Inflammatory macrophage (primary cell): ENCODE data around the gene ST6GALNAC5.
"Not testable (repeated sequence)": the region's sequence is repeated elsewhere in the genome, so short reads cannot be mapped to it uniquely, and the experiment has no call there.

Experiments
- DNase-seq, 2 donors: peaks; one replicate each; pipeline ENCODE4 v3.0.0-alpha.2; 2020 to 2022

ST6GALNAC5 gene

DNA sequence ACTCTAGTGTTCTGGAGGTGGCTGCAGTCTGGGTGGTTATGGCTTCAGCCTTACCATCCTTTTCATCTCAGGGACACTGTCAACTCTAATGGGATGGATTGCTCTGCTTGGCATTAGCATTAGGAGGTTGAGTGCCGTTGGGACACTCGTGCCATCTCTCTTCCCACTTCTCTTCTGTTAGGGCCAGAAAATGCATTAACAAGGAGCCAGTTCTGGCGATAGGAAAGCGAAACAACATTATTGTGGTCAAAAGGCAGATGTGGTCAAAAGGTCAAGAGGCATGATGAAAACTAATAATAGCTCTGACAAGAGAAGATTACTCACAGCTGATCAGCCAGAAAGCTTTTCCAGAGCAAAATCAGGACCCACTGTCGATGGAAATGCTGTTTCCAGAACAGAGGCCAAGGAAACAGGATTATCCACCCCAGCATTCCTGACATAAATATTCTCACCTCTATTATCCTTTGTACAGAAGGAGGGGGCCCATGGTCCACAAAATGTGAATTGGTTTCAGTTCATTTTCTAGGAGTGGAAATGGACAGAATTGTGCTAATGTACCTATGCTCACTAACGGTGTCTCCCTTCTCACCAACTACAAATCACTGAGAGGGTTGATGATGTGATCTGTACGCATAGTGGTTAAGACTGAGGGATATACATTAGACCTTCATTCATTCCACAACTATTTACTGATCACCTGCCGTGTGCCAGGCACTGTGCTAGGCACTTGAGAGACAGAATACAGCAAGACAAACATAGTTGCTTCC lies 72.0 kb downstream of the ST6GALNAC5 start:
- peak; percentile 25 to 38 for DNase-seq

DNA sequence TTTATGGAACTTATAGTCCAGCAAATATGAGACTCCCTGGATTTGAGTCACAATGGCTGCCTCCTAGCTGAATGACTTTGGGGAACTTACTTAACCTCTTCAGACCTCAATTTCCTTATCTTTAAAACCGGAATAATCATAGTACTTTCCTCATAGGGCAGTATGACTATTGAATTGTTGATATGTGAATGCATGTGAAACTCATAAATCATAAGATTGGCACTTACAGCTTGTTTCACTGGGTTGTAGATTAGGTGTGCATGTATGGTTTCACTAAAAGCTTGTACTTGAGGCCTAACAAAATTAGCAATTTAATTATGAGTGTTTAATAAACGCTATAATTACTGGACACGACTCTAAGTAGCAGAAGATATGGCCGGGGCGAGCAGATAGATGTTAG lies 72.5 kb downstream of the ST6GALNAC5 start:
- DNase-seq = peak; percentile 6 to 35

DNA sequence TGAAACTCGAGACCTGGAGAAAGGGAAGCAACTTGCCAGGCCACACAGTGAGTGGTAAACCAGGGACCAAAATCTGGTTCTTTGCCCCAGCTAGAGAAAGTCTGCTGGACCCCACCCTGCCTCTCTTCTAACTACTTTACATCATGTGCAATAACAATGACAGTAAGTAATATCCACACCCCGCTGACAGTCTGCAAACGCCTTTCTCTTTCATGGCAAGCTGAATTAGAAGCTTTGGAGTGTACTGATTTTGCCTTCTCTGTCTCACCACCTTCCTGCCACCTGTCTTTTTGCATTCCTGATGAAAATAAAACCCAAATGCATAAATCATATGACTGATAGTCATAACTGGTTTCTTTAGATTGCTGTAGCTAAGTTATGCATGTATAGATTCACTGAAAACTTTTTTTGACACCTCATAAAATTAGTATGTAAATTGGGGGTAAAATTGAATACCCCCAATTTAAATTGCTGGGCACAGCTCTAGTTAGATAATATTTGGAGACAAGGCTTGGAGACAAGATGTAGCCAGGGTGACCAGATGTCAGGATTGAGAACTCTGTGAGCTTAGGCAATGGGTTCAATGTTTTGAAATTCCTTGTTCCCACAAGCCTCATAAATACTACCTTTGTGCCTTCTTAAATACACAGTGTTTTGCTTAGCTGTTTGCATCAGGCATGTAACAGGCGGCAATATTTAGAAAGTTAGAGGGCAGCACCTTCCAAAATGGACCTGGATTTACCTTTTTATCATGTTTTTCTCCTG lies 73.5 kb downstream of the ST6GALNAC5 start:
- no peak for DNase-seq

DNA sequence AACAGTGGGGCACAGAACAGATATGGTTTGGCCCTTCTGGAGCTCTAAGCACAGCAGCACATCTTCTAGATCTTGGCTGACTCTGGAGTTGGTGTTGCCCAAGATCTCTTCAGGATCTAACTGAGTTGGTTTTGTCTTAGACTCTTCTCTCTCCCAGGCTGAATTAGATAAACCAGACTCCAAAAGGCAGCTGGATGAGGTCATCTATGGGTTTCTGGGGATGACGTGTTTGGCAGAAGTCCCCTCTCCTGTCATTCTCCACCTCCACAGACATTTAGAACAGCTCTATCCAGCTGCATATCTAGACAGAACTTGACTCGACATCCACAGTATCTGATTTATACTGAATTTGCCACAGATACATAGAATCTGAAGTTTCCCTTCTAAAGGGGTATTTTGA lies 75.3 kb downstream of the ST6GALNAC5 start:
- no peak for DNase-seq

DNA sequence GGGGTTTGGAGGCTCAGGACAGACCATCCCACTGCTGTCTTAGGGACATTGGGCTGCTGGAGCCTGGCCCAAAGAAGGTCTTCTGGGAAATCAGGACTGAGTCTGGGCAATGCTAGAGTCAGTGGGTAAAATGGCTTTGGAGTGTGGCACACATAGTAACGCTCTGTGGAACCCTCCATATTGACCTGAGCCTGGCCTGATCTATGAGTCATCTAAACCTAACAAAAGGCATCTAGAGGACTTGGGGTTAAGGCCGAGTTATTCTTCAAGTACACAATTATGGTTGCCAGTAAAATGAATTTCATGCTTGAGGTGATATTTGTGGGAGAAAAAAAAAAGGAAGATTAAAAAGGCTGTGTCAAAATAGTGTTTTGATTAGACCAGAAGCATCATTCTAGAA lies 77.7 kb downstream of the ST6GALNAC5 start:
- DNase-seq = no peak

DNA sequence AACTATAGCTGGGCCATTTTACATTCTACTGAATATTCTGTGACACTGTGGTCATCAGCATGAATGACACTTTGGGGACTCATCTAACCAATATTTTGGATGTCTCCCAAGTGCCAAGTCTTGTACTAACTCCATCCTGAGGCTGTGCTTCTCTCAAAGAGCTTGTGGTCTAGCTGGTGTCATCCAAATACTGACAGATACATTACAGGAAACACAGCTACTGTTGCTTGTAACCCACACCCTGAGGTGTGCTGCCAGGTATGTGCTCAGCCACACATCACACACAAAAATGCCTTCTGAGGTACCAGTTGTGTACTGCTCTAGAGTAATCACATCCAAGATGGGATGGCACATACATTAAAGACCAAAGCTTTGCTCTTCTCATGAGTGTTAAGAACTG lies 81.6 kb downstream of the ST6GALNAC5 start:
- no peak for DNase-seq

DNA sequence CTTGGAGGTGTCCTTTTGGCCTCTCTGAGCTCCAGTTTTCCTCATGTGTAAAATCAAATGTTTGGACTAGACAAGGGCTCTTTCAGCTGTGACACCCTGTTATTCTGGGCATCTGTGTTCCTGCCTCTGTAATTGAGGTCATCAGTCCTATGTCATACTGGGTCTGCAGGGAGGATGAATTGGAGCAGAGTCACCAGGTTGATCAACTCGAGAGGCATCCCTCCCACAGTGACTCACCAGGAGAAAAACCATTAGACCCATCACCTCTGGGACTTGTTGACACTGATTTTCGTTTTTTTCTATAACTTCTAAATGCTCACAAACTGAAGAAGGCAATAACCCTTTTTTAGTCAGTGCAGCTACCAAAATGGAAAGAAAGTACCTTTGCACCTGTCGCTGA lies 82.2 kb downstream of the ST6GALNAC5 start:
- no peak for DNase-seq

DNA sequence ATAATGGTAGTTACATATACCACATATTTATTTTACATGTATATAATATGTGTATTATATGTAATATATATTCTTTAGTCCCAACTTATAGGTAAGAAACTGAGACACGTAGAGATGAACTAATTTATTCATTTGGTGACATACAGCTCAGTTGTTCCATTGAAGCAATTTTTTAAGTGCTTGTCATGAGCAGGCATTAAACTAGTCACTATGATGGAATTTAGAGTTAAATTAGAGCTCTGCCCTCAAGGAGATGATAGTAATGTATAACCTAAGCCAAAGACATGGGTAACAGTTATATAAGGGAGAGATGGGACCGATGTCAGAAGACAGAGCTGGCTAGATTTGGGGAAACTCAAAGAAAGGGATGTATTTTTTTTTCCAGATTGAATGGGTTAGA lies 83.0 kb downstream of the ST6GALNAC5 start:
- DNase-seq = no peak

DNA sequence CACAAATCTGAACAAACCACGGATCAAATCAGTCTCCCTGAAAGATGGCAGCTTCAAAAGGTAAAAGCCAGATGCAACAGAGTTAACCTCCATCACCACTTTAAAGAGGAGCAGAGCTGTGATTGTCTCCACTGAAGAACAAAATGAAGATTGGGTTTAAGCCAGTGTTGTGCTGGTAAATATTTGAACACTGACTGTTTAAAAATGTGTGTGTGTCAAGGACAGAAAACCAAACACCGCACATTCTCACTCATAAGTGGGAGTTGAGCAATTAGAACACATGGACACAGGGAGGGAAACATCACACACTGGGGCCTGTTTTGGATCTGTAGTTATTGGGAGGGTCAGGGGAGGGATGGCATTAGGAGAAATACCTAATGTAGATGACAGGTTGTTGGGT lies 83.9 kb downstream of the ST6GALNAC5 start:
- DNase-seq = no peak

DNA sequence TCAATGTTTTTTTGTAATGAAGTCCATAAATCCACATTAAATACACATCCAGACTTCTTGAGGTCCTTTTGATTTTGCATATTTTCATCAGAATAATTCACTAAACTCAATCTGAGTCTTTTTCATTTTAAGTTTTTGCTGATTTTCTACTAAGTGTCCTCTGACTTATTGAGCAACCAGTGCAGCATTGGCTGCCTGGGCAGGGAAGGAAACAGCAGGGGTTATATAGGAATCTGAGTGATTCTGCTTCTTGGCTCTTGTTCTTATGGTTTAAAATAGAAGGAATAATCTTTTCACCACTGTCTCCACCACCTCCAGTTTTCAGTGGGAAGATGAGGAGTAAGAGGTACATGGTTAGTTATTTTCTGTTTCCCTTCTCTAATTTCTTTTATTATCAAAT lies 88.4 kb downstream of the ST6GALNAC5 start:
- DNase-seq = no peak

DNA sequence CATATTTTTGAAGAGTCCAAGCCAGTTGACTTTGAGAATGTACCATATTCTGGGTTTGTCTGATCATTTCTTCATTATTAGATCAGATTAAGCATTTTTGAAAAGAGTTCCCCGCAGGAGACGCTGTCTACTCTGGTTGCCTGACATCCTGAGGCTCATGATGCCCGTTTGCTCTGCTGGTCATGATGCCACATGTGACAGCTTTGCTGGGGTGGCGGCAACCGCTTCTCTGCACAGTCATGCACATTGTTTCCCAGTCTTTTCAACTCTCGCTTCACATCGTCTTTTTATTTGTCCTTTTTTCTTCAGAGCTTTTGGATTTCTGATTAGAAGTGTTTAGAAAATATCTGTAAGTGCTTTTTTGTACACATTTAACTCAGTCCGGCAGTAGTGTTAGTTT lies 90.7 kb downstream of the ST6GALNAC5 start:
- no peak for DNase-seq

DNA sequence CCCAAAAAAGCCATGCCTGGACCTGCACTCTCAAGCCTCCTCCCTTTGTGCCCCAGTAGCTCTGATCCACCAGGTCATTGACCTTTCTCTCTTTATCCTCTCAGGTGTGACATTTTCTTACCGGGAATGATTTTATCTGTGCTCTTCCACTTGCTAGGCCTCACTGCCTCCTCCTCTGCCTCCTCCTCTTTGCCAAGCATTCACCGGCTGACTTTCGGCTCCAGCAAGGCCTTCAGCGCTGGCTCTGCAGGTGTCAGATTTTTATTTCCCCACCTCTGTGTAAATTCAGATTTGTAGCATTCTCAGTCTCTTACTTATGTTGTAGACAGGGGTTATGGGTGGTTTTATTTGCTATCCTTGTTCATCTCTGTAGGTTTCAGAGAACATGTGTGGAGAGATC lies 91.5 kb downstream of the ST6GALNAC5 start:
- no peak for DNase-seq

DNA sequence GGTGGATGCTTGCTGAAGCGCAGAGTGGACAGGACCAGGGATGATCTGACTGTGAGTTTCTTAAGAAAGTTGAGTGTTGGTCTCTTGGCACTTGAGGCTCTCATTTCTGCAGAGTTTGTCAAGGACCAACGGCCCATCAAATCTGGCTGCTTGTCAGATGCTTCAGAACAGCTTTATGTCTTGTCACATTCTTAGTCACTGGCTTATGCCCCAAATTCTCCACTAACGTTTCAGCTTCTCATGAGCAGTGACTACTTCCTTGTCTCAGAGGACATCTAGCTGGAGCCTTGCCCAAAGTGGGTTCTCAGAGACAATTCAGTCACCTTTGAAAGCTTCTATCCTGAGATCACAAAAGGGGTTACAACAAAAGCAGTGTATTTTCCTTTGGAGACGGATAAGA lies 92.3 kb downstream of the ST6GALNAC5 start:
- DNase-seq = no peak

DNA sequence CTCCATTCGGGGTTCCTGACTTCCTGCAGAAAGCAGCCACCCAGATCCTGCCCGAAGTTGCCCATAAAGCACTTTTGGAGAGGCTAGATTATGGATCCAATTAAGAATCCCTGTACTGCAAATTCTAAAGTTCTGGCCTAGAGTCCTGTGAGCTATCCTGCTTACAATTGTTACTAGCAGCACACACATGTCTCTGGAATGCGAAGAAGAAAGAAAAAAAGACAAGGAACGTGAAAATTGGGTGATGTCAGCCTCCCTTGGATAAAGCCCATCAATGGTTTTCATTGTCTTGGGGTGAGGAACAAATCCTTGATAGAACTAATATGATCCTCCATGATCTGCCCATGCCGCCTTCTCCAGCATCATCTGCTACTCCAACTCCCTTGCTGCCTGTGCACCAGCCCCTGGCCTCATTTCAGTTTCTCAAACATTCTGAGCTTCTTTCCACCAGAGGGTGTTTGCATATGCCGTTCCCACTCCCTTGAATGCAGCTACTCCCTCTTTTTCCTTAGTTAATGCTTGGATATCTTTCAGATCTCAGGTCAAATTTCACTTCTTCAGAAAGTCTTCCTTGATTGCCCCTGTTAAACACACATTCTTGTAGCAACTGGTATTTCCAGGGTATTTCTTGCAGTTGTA lies 94.0 kb downstream of the ST6GALNAC5 start:
- DNase-seq = no peak

DNA sequence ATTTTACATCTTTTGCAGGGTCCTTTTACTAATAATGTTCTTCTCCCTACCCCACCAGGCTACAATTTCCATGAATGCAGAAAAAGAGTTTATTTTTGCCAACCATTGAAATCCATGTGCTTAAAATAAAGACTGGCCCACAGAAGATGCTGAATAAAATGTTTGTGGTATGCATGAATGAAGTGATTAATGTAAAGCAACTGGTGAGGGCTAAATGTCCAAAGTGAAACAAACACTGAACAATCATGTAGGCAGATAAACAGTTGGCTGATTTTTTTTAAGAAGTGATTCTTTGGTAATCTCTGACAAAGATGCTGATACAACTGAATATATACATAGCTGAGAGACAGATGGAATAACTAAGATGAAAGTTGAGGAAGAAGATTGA lies 94.5 kb downstream of the ST6GALNAC5 start:
- DNase-seq = no peak

DNA sequence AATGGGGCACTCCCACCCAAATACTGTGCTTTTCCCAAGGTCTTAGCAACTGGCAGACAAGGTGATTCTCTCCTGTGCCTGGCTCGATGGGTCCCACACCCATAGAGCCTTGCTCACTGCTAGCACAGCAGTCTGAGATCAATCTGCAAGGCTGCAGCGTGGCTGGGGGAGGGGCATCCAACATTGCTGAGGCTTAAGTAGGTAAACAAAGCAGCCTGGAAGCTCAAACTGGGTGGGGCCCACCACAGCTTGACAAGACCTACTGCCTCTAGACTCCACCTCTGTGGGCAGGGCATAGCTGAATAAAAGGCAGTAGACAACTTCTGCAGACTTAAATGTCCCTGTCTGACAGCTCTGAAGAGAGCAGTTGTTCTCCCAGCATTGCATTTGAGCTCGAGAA lies 114.0 kb downstream of the ST6GALNAC5 start:
- not testable (repeated sequence) for DNase-seq

DNA sequence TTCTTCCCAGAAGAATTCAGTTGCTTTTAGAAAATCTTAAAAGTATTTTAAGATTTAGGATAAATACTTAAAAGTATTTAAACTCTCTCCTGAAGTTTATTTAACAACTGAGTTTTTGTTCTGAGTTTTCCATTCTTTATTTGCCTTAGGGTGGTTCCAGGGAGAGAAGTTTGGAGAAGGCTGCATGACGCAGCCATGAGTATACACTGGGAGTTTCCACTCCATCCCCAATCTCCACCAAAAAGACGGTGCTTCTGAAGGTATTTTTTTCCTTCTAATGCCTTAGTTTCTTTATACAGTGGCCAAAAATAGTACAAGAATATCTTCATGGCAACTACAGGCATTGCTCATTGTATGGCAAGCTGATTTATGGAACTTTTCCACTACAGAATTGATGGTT lies 122.7 kb downstream of the ST6GALNAC5 start:
- no peak for DNase-seq

DNA sequence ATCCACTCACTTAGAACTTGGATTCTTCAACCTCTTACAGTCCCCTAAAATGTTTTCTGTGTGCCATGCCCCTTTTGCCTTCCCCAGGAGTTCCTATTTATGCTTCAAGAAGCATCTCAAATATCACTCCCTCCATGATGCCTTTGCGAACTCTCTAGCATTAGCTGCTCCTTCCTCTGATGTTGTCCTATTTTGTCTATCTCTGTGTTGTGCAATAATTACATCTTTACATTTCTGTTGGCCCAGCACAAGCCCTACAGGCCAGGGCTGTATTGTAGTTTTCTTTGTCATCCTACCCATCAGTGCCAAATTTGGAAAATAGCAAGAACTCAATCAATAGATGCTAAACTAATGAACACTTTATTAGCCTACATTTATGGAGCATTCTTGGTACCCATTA lies 125.8 kb downstream of the ST6GALNAC5 start:
- DNase-seq = no peak

DNA sequence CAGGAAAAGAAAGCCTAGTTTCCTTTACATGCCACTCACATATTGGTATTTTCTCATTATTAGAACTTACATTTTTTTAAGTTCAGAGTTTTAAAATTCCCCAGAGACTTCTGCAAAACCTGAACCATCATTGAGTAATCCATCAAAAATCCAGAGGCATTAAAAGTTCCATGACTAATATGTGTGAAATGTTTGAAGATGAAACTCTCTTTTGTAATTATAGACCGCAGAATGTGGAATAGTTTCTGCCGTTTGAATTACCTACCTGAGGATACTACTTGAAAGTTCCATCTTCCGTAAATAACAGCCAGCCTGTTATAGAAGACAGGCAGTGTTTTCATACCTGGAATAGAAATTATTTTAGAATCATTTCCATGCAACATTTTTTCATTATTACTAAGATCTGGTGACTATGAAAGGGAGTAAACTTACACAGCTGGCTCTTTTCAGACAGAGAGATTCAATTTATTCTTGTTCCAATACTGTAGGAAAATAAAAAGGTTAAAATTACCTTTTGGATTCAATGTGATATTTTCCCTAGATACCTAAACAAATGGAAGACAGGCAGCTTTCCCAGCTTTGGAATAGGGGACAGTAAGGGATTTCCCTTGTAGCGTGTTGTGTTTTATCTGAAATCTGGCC lies 131.4 kb downstream of the ST6GALNAC5 start:
- no peak for DNase-seq

DNA sequence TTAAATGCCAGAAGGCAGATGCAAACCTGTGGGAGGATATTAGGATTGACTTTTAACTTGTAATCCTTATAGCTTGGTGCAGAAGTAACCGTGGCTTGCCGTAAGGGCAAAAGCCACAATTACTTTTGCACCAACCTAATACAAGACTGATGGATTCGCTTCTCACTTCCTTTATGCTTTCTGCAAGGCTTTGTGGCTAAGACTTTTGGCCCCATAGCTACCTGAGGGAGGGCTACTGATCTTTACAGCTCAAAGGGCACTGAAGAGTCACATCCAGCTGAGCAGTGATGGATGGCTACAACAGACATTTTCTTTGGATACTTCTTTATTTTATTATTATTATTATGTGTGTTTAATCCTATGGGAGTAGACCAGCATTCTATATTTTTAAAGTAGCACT lies 140.4 kb downstream of the ST6GALNAC5 start:
- no peak for DNase-seq

DNA sequence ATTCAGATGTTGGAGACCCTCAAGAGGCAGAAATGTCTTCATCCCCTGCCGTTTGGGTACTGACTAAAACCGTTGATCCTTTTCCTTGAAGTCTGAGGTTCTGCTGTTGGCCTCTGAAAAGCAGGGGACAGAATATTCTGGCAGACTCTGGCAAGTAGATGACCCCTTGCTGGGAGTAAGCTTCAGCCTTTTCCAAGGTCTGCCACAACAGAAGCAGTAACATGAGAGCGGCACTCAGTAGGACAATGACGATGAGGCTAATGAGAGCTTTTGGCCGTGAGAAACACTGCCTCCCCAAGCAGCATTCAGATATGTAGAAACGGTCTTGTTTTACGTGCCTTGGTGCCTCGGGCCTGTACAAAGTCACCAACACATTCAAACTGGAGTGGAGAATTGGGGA lies 143.7 kb downstream of the ST6GALNAC5 start:
- no peak for DNase-seq

DNA sequence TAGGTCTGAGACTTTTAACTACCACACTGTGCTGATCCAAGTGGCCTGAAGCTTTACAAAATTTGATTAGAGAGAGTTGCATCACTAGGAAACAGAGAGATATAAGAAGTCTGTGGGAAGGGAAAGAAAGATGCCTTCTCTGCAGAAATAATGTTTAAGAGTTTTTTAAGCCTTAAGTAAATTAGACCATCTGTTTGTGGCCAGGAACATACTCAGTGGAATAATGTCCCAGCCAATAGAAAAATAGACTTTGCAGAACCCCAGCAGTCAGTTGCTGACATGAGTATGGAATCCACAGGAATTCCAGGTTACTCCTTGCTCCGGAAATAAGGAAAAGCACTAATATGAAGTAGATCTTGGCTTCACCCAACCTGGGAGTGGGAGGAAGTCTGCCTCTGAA lies 144.8 kb downstream of the ST6GALNAC5 start:
- DNase-seq = no peak

DNA sequence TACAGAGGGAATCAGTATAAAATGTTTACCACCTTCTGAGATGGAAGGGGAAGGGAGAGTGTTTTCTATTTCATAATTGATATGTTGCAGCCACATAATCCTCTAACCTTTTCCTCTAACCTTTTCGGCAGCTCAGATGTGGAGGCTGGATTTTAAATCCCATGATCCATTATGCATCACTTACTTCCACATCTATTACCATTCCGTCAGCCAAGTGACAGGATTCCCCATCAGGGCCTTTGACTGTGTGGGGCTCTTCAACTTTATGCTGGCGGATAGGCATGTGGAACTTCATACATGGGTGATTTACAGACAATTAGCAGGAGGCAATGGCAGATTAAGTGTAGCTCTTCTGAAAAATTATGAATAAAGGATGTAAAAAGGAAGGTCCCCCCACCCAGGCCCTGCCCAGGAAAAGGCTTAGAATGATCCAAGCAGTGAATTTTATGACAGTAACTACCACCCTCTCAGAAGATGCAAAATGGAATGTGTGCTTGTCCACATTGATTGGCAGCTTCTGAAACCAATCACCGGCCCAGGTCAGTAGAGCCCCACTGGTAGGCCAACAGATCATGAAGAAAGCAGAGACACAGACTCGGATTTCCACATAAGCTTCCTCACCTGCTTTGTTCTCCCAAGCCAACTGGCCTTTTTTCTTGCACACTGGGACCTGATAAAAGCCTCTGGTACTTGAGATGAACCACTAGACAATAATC lies 147.0 kb downstream of the ST6GALNAC5 start:
- no peak for DNase-seq
